Neural cell (in vitro differentiated cells): Measurements from ENCODE around the gene CD164L2. TPM values are rescaled to one million over a fixed set of nuclear protein-coding genes. Genes with fewer than 3 reads are reported as not detected.
"Not testable (repeated sequence)": the region's sequence is repeated elsewhere in the genome, so short reads cannot be mapped to it uniquely, and the experiment has no call there.

Experiments
- H2AFZ ChIP-seq: fragments of 200-600, 300-800 bp; sonication (generic), shearing (Covaris generic); 2 replicates; pipeline ENCODE4 v1.6.0; 2014; ENCODE audit warnings: low read depth, mild to moderate bottlenecking, antibody characterized with exemption, low read length, moderate library complexity
- H3F3A ChIP-seq: fragments of 200-600 bp; shearing (Covaris generic); 2 replicates; pipeline ENCODE4 v1.6.1; 2016; ENCODE audit warnings: mild to moderate bottlenecking, moderate library complexity, mixed read lengths, antibody characterized with exemption, low read length; ENCODE audit not compliant: insufficient read depth, poor library complexity, severe bottlenecking
- H3K27ac ChIP-seq: fragments of 200-600, 300-800 bp; sonication (generic), shearing (Covaris generic); 2 replicates; pipeline ENCODE4 v1.5.1; 2014; ENCODE audit warnings: mild to moderate bottlenecking, low read length, moderate library complexity
- H3K27me3 ChIP-seq: fragments of 300-800, 200-600 bp; sonication (generic), shearing (Covaris generic); 2 replicates; pipeline ENCODE4 v1.6.0; 2014; ENCODE audit warnings: mild to moderate bottlenecking, low read depth, low read length, moderate library complexity; ENCODE audit not compliant: insufficient read depth
- H3K36me3 ChIP-seq: fragments of 300-800, 200-600 bp; sonication (generic), shearing (Covaris generic); 2 replicates; pipeline ENCODE4 v1.5.1; 2014; ENCODE audit warnings: mild to moderate bottlenecking, antibody characterized with exemption, low read length, moderate library complexity; ENCODE audit not compliant: insufficient read depth
- H3K4me2 ChIP-seq: fragments of 300-800, 200-600 bp; sonication (generic), shearing (Covaris generic); 2 replicates; pipeline ENCODE4 v1.6.0; 2014; ENCODE audit warnings: mild to moderate bottlenecking, low read length
- H3K4me3 ChIP-seq: fragments of 300-800, 200-600 bp; sonication (generic), shearing (Covaris generic); 2 replicates; pipeline ENCODE4 v1.5.1; 2014; ENCODE audit warnings: mild to moderate bottlenecking, low read length, moderate library complexity
- H3K79me2 ChIP-seq: fragments of 200-600 bp; shearing (Covaris generic); replicated peaks from 2 replicates; pipeline ENCODE4 v1.6.0; 2014; ENCODE audit warnings: mild to moderate bottlenecking, low read length, moderate library complexity; ENCODE audit not compliant: insufficient read depth
- H3K9ac ChIP-seq: fragments of 300-800, 200-600 bp; sonication (generic), shearing (Covaris generic); 2 replicates; pipeline ENCODE4 v1.6.1; 2016; ENCODE audit warnings: mild to moderate bottlenecking, low read length, mixed read lengths
- H3K9me2 ChIP-seq: fragments of 200-600 bp; shearing (Covaris generic); 2 replicates; pipeline ENCODE4 v1.6.1; 2016; ENCODE audit warnings: mild to moderate bottlenecking, low read length, mixed read lengths; ENCODE audit not compliant: insufficient read depth
- H3K9me3 ChIP-seq: fragments of 200-600, 300-800 bp; sonication (generic), shearing (Covaris generic); 2 replicates; pipeline ENCODE4 v1.6.1; 2016; ENCODE audit warnings: mild to moderate bottlenecking, mixed run types, low read length, moderate library complexity, mixed read lengths
- H4K20me1 ChIP-seq: fragments of 200-600 bp; shearing (Covaris generic); 2 replicates; pipeline ENCODE4 v1.6.1; 2016; ENCODE audit warnings: mild to moderate bottlenecking, mixed run types; ENCODE audit not compliant: insufficient read depth
- EP300 ChIP-seq: fragments of 450-650 bp; conservative IDR thresholded peaks from 2 replicates; pipeline ENCODE4 v1.6.1; 2014; ENCODE audit warnings: antibody characterized with exemption, mild to moderate bottlenecking, moderate library complexity; ENCODE audit not compliant: poor library complexity, severe bottlenecking
- EZH2 ChIP-seq: fragments of 200-600, 300-800 bp; shearing (Covaris generic), sonication (generic); IDR thresholded peaks from 2 replicates; pipeline ENCODE4 v1.6.1; 2014; ENCODE audit warnings: antibody characterized with exemption, low read length, borderline replicate concordance, mild to moderate bottlenecking; ENCODE audit not compliant: insufficient read depth, poor library complexity, severe bottlenecking
- MXI1 ChIP-seq: fragments of 450-650 bp; conservative IDR thresholded peaks from 2 replicates; pipeline ENCODE4 v1.6.1; 2014; ENCODE audit warnings: antibody characterized with exemption, mild to moderate bottlenecking; ENCODE audit not compliant: poor library complexity, severe bottlenecking
- POLR2AphosphoS5 ChIP-seq: IDR thresholded peaks from 2 replicates; pipeline ENCODE4 v1.6.1; 2012
- RAD21 ChIP-seq: fragments of 450-650 bp; conservative IDR thresholded peaks from 2 replicates; pipeline ENCODE4 v1.6.1; 2014; ENCODE audit warnings: antibody characterized with exemption, mild to moderate bottlenecking, moderate library complexity
- SMC3 ChIP-seq: fragments of 450-650 bp; conservative IDR thresholded peaks from 2 replicates; pipeline ENCODE4 v1.6.1; 2014; ENCODE audit warnings: antibody characterized with exemption, mild to moderate bottlenecking, moderate library complexity; ENCODE audit not compliant: poor library complexity
- TAF1 ChIP-seq: IDR thresholded peaks from 2 replicates; pipeline ENCODE4 v1.6.1; 2012; ENCODE audit warnings: low read depth
- polyA plus RNA-seq: library from polyadenylated mRNA; depleted of rRNA; stranded (reverse); fragments of >200 nt; gene quantifications from 2 replicates; pipeline ENCODE4 v1.2.3, GENCODE V29; 2014
- TF ChIP-seq, protein P1 (sequence below): fragments of 450-650 bp; IDR thresholded peaks from 2 replicates; pipeline ENCODE4 v1.5.1; 2014; ENCODE audit warnings: antibody characterized with exemption, mild to moderate bottlenecking, moderate library complexity; ENCODE audit not compliant: poor library complexity, severe bottlenecking
- TF ChIP-seq, protein P2 (sequence below): IDR thresholded peaks from 2 replicates; pipeline ENCODE4 v1.6.1; 2012; ENCODE audit warnings: borderline replicate concordance

The CD164L2 gene
- polyA plus RNA-seq, 1 donor from 2014 or later: not detected

DNA sequence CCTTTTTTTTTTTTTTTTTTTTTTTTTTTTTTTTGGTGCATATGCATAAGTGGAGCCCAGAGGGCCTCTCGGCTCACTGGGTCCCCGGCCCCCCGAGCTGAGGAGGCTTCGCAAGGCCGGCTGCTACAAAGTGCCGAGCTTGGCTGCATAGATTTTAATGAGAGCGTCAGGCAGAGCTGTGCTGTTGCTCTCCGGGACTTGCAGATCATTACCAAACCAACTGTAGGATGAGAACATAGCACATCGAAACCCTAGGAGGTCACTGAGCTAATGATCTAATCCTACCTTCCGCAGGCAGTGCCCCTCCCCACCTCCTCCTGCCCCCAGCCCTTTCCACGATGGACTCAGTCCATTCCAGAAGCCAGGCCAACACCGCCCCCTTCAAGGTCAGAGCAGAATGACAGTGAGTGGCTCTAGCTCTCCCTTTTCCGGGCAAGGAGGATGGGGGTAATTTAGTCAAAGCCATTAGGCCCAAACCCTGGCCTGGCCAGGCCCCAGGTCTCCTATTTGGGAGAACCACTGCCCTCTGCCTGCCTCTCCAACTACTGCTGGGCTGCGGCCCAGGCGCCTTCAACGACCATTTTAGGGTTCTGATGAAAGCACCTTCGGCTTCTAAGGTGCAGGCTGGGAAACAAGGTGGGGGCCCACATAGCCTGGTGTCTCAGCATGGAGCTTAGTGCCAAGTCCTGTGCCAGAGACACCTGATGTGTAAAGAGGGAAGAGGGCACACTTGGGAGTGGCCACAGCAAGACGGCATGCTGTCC, 22.6 kb upstream of the CD164L2 start:
- not testable (repeated sequence) for H2AFZ ChIP-seq, H3K36me3 ChIP-seq, H3K4me2 ChIP-seq, H3K27me3 ChIP-seq, H3F3A ChIP-seq, H3K79me2 ChIP-seq, H4K20me1 ChIP-seq, H3K9me2 ChIP-seq, H3K9me3 ChIP-seq, H3K4me3 ChIP-seq
- TF ChIP-seq POLR2AphosphoS5: peak; percentile 16
- TF ChIP-seq, protein P1, sequence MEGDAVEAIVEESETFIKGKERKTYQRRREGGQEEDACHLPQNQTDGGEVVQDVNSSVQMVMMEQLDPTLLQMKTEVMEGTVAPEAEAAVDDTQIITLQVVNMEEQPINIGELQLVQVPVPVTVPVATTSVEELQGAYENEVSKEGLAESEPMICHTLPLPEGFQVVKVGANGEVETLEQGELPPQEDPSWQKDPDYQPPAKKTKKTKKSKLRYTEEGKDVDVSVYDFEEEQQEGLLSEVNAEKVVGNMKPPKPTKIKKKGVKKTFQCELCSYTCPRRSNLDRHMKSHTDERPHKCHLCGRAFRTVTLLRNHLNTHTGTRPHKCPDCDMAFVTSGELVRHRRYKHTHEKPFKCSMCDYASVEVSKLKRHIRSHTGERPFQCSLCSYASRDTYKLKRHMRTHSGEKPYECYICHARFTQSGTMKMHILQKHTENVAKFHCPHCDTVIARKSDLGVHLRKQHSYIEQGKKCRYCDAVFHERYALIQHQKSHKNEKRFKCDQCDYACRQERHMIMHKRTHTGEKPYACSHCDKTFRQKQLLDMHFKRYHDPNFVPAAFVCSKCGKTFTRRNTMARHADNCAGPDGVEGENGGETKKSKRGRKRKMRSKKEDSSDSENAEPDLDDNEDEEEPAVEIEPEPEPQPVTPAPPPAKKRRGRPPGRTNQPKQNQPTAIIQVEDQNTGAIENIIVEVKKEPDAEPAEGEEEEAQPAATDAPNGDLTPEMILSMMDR: peak; percentile 39
- Histone ChIP-seq H3K27ac (peak overlapping the region; percentile 56), H3K9ac (peak overlapping the region; percentile 45)

DNA sequence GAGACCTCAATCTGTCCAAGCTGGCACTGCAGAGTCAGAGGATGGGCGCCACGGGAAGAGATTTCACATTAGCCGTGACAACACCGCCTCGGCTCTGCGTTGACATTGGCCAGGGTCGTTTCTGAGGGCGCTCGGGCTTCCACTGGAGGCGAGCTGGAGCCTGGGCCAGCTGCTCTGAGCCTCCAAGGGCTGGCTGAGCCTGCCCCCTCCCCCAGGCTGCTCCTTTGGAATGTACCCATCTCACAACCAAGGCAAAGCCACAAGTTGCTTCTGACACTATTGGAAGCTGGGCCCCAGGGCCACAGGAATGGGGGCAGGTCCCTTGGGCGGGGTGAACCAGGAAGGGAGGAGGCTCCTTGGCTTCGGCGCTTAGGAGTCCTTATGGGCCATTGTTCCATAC, 21.9 kb upstream of the CD164L2 start:
- H3K27ac ChIP-seq: peak overlapping the region; percentile 45

DNA sequence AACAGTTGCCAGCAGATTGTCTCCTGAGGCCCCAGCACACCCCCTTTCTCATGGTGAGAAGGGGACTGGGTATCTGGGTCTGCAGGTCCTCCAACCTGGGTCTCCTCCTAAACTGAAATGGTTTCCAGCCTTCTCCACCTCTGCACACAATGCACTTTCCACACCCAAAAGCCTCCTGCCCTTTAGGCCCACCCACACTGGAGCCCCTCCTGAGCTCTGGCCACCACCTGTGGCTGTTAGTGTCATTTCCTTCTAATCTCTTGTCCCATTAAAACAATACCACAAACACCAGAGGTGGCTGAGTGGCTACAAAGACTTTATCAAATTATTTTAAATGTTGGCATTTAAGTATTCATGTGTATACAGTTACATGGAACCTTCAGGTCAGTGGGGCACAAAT, 20.8 kb upstream of the CD164L2 start:
- no peak overlapping the region for H3K9ac ChIP-seq
- H3K27ac ChIP-seq: no peak overlapping the region
- no peaks in the 10 kb centered on the region for H3K27me3 ChIP-seq
- no peak overlapping the region for H2AFZ ChIP-seq
- no peaks in the 10 kb centered on the region for H4K20me1 ChIP-seq
- H3K4me3 ChIP-seq: no peak overlapping the region
- no peaks in the 10 kb centered on the region for H3K9me3 ChIP-seq
- no peaks in the 10 kb centered on the region for H3K9me2 ChIP-seq
- no peaks in the 10 kb centered on the region for H3K36me3 ChIP-seq
- no peak overlapping the region for H3K4me2 ChIP-seq
- TF ChIP-seq TAF1 (no peak), EZH2 (no peak), MXI1 (no peak), RAD21 (no peak), EP300 (no peak), POLR2AphosphoS5 (no peak), SMC3 (no peak)
- TF ChIP-seq, protein P1: no peak
- TF ChIP-seq, protein P2, sequence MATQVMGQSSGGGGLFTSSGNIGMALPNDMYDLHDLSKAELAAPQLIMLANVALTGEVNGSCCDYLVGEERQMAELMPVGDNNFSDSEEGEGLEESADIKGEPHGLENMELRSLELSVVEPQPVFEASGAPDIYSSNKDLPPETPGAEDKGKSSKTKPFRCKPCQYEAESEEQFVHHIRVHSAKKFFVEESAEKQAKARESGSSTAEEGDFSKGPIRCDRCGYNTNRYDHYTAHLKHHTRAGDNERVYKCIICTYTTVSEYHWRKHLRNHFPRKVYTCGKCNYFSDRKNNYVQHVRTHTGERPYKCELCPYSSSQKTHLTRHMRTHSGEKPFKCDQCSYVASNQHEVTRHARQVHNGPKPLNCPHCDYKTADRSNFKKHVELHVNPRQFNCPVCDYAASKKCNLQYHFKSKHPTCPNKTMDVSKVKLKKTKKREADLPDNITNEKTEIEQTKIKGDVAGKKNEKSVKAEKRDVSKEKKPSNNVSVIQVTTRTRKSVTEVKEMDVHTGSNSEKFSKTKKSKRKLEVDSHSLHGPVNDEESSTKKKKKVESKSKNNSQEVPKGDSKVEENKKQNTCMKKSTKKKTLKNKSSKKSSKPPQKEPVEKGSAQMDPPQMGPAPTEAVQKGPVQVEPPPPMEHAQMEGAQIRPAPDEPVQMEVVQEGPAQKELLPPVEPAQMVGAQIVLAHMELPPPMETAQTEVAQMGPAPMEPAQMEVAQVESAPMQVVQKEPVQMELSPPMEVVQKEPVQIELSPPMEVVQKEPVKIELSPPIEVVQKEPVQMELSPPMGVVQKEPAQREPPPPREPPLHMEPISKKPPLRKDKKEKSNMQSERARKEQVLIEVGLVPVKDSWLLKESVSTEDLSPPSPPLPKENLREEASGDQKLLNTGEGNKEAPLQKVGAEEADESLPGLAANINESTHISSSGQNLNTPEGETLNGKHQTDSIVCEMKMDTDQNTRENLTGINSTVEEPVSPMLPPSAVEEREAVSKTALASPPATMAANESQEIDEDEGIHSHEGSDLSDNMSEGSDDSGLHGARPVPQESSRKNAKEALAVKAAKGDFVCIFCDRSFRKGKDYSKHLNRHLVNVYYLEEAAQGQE: no peak
- no peaks in the 10 kb centered on the region for H3K79me2 ChIP-seq
- H3F3A ChIP-seq: no peaks in the 10 kb centered on the region

More for the DNA sequence above, 21.9 kb upstream of the CD164L2 start:
- H3K79me2 ChIP-seq: no peaks in the 10 kb centered on the region
- no peaks in the 10 kb centered on the region for H3K36me3 ChIP-seq
- H3F3A ChIP-seq: no peaks in the 10 kb centered on the region
- H3K4me3 ChIP-seq: no peak overlapping the region
- no peaks in the 10 kb centered on the region for H4K20me1 ChIP-seq
- no peak overlapping the region for H2AFZ ChIP-seq
- TF ChIP-seq POLR2AphosphoS5 (no peak), MXI1 (no peak)
- peak overlapping the region; percentile 38 for H3K9ac ChIP-seq
- no peaks in the 10 kb centered on the region for H3K9me2 ChIP-seq
- no peaks in the 10 kb centered on the region for H3K9me3 ChIP-seq
- H3K4me2 ChIP-seq: no peak overlapping the region
- H3K27me3 ChIP-seq: no peaks in the 10 kb centered on the region
